Activated CD4-positive, alpha-beta T cell treated with anti-CD3 and anti-CD28 coated beads, Interleukin-2, Interleukin-6, amounts not matched to agents 100 ng/mL and 50 ng/mL, durations not matched to agents 16 hours and 8 hours (primary cell): ENCODE data around the gene WDR6.

Experiments
- DNase-seq: peaks from one replicate; pipeline ENCODE4 v3.0.0-alpha.2; 2020

WDR6 gene

GRCh38 chr3:49030321-49030720 is 23.1 kb downstream of the WDR6 start:
- no peak for DNase-seq

GRCh38 chr3:49032646-49033304 is 25.6 kb downstream of the WDR6 start:
- no peak for DNase-seq

GRCh38 chr3:49034650-49035049 is 27.5 kb downstream of the WDR6 start:
- DNase-seq: no peak

GRCh38 chr3:49035281-49035680 is 28.1 kb downstream of the WDR6 start:
- DNase-seq: no peak

- DNase-seq: no peak
Observed at GRCh38 chr3:49053543-49053942, 46.4 kb downstream of the WDR6 start.

GRCh38 chr3:49054344-49054862 is 47.2 kb downstream of the WDR6 start:
- no peak for DNase-seq

GRCh38 chr3:49057268-49057667 is 50.1 kb downstream of the WDR6 start:
- DNase-seq: no peak

- no peak for DNase-seq
Observed at GRCh38 chr3:49058011-49058410, 50.8 kb downstream of the WDR6 start.
